Activated gamma-delta T cell treated with anti-CD3 and anti-CD28 coated beads, Interleukin-2, amount 50 U/mL, for 16 hours (primary cell): ENCODE measurements around the gene DSCAML1.

Source experiments
- DNase-seq: peaks from one replicate; pipeline ENCODE4 v3.0.0-alpha.2; 2020; ENCODE audit warnings: low read depth

The DSCAML1 gene

DNA sequence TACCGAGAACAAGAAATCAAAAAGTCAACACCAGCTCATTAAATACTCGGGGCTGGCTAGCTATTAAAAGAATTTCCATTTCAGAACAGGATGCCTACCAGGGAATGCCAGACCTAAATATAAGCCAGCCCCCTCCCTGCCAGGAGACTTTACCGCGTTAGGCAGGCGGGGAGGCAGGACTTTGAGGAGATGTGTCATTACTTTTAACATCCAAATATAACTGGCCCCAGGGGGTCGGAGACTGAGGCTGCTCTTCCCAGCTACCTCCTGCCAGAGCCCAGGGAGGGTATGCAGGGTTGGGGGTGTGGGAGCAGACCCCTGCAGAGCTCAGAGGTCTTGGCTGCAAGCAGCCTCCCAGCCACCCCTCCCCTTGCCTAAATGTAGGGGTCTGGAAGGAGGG is 183.5 kb downstream of the DSCAML1 start:
- no peak for DNase-seq

DNA sequence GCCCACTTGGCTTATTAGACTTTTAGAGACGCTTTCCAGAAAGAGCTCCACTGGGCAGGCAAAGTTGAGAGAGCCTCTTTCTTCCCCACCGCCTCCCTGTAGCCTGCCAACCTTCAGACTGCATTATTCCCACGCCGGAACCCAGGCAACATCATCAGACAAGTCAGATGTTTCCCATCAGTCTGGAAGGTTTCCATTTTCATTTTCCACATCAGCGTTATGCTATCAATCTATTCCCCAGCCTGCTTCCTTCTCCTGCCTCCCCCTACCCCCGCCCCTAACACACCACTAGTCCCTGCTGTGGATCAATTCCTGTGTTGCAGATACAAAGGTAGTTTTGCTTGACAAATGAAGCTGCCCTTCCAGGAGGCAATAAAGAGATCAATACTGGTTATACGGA is 184.8 kb downstream of the DSCAML1 start:
- DNase-seq: no peak

DNA sequence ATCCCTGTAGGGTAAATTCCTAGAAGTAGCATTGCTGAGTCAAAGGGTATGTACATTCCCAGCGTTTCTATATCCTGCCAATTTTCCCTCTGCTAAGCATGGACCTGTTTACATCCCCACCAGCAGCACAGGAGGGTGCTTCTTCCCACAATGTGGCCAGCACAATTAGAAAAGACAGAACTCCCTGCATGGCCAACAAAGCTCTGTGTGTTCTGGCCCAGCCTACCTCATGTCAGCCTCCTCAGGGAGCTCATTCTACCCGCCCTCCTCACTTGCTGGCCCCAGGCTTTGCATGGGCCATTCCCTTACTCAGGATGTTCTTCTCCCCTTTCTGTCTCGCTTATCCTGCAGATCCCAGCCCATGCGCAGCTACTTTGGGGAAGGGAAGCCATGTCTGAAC is 186.1 kb downstream of the DSCAML1 start:
- no peak for DNase-seq

DNA sequence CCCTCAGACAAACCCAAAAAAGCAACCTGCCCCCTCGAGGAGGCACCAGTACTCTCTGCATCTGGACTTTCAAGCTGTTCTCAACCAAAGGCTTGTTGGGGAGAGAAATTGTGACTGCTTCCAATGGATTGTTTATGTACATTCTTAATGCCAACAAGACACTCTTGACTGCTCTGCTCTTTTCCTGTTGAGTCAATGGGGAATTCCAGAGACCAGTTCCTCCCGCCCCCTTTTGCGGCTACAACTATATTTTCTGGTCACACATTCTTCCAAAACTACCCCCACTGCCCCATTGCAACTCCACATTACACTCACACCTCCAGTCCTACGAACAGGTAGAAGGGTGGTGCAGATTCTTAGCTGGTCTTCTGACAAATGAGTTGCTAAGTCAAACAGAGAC is 187.0 kb downstream of the DSCAML1 start:
- no peak for DNase-seq

DNA sequence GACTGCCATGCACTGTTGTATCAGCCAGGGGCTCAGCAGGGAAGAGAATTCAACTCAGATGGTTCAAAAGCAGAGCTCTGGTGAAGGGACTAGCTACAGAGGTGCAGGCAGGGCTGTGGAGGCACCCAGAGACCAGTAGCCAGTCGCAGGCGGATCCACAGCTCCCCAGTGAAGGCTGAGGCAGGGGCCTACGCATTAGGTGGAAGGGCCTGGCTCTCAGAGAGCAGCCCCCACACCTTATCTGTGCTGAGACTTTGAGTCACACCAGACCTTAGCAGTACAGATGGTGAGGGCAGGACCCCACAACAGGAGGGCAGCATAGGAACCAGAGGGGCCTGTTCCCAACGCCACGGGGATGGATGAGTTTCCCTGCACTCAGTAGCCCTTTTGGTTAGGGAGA is 189.6 kb downstream of the DSCAML1 start:
- no peak for DNase-seq

DNA sequence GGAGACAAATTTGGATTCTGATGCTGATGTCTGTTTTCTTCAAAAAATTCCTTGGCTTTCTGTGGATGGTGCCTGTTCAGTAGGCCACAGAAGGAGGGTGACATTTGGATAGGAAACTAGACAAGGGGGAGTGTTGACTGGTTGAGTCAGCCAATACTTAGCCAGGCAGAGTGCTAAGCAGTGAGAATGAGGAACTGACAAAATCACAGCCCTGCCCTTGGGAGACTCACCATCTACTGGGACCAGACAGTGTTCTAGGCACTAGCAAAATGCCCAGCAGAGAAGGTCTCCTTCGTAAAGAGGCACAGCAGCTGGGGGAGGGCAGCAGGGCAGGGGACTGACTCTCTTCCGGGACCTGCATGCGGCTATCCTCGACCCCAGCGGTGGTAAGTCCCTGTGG is 190.2 kb downstream of the DSCAML1 start:
- DNase-seq: no peak

DNA sequence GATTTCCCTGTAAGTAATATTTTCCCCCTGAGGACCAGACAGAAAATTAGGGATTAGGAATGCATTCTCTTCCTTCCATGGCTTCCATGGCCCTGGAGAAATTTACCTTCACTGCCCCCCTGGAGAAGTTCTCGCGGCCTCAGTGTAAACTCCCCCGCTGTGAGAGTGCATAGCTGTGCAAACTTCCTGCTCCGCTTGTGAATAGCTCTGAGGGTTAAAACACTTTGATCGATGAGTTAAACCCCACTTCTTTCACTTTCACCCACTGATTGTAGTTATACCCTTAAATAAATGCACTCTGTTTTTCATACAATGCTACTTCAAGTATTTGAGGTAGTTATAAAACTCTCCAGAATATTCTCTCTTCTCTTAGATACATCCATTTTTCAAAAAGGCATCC is 190.8 kb downstream of the DSCAML1 start:
- DNase-seq: no peak

DNA sequence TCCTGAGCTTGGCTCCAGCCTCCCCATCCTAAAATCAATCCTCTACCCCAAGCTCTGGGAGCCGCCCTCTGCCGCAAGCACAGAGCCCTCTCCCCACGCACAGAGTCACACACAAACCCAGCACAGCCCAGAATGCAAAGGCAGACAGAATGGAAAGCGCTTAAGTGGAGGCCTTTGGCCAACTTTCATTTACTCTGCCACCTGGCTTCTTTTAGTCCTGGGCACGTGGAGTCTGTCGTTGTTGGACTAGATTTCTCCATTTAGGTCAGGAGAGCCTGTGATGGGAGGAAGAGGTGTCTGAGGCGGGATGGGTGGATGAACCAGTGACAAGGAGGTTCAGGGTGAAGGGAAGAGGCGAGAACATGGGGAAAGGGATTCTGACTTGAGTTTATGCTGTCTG is 191.7 kb downstream of the DSCAML1 start:
- no peak for DNase-seq

DNA sequence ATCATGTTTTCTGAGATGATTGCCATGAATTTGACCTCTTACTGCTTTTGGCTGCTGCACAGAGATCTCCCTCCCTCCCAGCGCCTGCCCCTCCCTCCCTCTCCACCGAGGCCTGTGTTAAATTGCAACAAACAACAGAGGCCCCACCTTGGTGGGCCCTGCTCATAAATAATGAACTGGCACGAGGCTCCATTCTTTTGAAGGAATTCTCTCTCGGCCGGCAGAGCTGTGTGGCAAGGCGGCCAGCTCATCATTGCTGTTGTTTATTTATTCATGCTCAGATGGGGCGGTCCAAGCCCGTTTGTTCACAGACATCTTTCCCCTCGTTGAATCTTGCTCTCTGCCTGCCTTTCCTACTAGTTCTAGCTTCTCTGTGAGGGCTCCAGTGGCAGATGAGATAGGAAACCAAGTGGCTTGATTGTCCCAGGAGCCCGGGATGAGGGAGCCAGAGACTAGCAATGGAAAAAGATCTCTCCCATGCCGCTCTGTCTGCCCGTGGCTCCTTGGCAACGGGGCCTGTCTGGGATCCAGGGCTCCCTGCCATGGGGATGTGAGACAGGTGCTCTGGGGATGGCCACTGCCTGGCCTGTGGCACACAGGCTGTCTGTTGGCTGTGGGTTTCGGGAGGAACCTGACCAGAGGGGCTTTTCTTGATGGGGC is 192.6 kb downstream of the DSCAML1 start:
- no peak for DNase-seq

DNA sequence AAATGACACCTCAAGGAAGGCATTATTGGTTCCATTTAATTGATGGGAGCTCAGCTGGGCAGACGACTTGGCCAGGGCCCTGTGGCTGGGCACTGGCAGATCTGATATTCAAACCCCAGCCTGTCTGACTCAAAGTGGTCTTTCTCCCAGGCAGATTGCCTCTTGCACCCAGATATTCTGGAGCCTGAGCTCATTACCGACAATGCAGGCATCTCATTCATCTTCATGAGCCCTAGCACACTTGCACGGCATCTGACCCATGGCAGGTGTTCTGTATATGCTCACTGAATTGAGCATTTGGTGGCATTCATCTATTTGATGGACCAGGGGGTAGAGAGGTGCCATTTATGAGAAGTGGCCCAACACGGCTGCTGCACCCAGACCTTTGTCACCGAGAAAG is 193.1 kb downstream of the DSCAML1 start:
- no peak for DNase-seq

DNA sequence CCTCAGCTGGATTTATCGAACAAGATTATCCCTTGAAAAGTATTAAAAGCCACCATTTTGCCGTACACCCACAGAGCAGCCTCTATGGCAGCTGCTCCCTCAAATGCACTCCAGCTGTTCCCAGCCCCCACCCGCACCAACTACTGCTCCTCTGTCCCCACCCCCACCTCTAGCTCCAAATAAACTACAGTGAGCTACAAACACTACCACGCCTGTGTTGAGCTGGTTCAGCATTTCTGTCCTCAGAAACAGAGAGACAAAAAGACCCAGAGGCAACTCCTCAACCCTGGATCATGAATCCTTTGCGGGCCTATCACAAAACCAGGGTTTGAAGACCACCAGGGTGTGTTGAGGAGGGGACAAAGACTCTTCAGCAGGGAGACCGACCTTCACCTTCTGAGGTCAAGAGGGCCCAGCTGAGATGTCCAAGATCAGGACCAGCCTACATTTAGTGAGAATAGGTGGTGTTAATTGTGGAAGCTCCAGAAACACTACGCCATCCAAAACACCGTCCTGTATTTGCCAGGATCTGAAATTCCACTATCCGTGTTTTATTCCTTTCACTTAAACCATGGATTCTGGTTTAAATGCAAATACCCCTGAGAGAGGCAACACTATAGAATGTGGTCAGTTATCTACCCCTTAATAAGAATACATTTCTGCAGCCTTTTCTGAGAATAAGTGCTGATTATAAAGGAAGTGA is 195.9 kb downstream of the DSCAML1 start:
- no peak for DNase-seq

DNA sequence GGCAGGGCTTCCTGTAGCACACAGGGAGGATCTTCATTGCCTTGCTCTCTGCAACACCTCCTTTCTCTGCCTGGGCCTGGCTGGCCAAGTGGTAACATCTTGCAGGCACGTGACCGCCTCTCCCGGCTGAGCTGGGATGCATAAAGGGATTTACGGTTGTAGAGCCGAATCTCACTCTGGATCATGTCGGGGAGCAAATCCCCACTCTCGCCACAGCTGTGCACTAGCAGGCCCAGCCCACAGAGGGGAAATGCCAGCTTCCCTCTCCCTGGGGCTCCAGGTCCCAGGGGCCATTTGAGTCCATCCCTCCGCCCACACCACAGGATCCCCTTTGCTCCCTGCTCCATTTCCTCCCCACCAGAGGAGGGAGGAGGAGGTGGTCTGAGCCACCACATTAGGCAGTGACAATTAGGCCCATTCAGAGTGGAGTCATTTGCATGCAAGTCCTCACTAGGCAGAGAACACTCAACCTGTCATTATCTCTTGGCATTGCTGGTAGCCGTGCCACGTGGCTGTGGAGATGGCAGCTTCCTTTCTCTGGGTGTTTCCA is 196.7 kb downstream of the DSCAML1 start:
- DNase-seq: no peak

DNA sequence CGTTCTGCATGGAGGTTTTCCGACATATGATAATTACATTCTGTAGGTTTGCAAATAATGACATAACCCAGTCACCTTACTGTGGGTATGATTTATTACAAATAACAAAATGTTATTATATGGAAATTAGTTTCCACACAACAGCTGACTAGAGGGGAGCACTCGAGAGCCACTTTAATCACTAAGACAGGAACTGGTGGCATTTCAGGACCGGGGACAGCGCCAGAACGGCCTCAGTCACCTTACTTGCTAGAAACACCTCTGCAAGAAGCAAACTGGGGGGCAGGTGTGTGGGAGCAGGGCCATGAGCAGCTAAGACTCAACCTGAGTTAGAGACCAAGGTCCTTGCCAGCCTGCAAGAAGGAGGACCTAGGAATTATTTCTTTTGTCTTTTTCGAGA is 199.9 kb downstream of the DSCAML1 start:
- no peak for DNase-seq

DNA sequence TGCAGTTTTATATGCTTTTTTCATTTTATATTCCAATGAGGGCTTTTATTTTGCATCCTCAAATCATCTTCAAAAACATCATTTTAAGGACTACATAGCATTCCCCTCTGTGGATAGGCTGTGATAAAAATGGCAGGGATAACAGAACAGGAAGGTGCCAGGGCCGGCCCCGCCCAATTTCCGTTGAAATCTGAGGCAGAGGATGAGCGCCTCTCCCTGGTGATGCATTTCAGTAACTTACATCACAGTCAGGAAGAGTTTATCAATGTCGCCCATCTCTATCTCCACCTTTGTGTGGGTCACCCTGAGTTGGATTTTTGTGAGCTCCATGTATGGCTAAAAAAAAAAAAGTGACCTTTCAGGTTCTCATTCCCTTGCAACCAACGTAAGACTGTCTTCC is 201.6 kb downstream of the DSCAML1 start:
- DNase-seq: no peak

DNA sequence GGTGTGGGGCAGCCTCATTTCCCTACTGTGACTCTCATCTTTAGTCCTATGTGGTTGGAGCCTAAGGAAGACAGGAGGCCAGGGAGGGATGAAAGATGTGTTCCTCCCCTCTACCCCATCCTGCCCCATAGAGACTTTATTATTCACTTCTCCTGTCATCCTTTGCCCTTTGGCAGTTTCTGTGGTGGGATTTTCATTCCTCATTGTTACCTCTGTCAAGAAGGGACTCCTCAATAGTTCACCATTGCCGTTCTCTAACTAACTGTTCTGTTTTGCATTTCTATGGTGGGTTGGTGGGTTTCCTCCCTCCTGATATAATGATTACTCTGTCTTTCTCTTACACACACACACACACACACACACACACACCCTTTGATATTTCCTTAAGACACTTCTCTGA is 202.3 kb downstream of the DSCAML1 start:
- DNase-seq: no peak

DNA sequence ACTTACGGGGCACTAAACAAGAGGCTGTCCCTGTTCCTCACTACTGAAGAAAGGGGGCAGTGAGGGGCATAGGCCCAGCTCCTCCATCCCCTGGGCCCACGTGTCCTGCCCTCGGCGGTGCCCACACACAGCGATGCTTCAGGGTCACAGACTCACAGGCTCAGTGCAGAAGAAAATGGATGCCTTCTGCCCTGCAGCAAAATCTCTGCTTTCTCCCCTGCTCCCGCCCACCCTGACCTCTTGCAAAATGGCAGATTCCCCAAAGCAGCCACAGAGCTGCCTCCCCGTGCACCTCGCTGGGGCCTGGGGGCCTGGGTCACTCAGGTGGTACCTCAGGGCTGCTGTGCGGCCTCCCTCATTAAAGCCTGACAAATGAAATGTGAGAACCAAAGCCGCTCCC is 204.0 kb downstream of the DSCAML1 start:
- no peak for DNase-seq

DNA sequence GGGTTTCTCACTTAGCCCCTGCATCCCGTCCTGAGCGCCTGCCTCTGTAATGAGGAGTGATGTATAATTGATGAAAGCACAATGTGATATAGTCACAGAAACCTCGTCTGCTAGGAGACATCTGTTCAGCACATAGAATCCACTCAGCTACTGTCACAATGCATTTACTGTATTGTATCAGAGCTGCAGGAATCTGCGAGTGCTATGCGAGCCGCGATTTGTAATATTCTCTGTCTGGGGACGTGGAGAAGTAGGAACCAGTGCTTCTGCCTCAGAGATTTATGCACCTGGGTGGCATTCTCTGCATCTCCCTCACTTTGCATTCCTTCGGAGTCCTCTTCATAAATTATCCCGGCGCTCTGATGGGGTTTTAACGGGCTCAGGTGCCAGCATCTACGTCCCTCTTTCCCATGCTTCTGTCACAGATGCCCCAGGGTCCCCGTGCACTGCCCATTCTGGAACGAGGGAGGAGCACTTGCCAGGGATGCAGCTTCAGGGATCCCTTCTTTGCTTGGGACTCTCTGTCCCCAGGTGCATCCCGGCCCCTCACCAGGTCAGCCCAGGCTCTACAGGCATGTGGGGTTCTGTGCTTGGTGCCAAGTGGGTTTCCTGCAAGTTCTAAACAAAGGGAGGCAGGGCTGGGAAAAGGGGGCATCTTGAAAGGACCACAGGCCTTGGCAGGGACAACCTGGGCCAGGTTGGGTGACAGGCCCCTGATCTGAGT is 205.5 kb downstream of the DSCAML1 start:
- DNase-seq: no peak

DNA sequence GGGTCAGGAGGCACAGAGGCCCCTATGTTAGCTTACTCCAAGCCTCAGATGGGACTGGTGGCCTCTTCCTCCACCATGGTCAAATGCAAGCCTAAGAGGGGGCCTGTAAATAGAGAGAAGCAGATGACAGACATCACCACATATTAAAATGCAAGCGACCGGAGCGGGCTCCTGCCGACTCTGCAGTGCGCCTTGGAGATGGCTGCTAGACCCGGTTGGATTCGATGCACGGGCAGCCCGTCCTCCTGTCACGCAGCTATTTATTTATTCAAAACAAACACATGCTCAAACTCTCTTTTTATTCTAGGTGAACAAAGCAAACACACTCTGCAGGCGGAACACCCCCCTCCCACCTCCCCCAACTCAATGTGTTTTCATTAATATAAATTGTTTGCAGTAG is 208.0 kb downstream of the DSCAML1 start:
- no peak for DNase-seq

DNA sequence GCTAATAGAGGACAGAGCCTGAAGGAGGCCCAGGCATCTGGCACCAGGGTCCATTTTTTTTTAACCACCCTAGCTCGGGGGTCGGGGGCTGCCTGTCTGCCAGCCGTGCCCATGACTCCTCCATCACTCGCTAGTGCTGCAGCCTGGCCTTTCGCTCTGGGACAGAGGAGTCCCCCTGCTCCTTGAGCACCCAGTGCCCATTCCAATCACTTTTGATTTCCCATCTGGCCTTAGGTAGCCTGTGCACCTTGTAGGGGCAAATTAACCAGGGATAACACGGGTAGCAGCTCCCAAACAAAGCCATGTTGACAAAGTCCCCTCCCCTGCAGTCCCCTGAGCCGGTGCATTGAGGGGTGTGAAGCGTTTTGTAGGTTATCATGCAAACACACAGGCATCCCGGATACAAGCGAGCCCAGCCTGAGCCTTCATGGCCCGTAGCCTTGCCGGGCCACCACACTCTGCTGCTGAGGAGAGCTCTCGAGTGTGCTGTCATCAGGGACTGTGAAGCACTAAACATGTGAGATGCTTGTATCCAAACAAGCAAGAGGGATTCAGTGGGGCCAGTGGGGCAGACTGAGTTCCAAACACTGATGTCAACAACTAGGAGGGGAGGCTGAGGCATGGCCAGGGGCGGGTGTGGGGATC is 208.7 kb downstream of the DSCAML1 start:
- no peak for DNase-seq

DNA sequence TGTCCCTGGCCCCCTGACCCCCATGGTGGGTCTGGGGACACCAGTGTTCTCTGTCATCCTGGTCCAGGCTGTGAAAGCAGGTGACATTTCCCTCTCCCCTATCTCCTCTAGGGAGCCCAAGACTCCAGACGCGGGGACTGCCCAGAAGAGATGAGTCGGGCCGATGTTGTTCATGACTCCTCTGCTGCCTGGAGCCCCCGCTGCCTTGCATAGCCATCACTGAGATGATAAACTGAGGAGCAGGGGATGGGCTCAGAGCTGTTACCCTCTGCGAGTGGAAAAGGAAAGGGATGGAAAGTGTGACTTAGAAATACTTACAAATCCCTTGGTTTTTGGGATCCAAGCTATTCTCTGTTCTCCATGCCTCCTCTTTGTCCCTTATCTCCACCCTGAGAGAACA is 209.6 kb downstream of the DSCAML1 start:
- no peak for DNase-seq

DNA sequence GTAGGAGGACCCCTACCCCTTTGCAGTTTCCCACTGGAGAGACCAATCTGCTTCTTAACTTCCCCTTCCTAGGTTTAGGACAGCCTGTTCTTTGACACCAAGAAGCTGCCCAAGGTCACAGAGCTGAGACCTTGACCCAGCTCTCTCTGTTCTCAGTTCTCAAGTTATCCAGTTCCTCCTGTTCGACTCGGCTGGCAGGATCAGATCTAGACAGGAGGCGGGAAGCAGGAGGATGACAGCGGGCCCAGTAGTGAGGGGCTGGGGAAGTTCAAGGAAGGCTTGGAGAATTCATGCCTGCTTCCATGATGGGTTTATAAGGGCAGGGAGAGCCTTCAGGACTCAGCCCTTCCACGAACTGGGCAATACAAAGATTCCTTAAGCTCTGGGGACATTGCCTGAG is 210.6 kb downstream of the DSCAML1 start:
- no peak for DNase-seq

DNA sequence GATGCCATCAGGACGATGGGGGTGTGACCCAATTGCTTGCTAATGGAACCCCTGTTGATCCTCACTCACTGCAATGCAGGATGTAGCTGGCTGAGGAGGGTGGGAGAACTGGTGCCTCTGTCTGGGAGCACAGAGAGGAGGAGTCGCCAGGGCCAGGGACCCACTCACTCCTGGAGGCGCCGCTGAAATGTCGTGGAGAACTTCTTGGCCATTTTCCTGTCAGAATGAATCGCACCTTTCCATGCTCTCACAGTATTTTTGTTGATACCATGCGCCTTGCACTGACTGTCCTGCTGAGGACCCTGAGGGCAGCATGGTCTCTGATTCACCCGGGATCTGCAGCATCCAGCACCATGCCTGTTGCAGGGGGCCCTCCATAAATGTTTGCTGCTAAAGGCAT is 211.4 kb downstream of the DSCAML1 start:
- no peak for DNase-seq
